Measurements from ENCODE around the gene LARP1B. TPM values are rescaled to one million over a fixed set of nuclear protein-coding genes. Genes with fewer than 3 reads are reported as not detected.
"Not testable (repeated sequence)": the region's sequence is repeated elsewhere in the genome, so short reads cannot be mapped to it uniquely, and the experiment has no call there.

LARP1B gene
- total and polyA plus RNA-seq, 2 donors (not counting 1 experiment from before 2014, with no cell fraction given) = 4.5 to 14.6 TPM

- no peak for DNase-seq
- H3K27me3 Mint-ChIP-seq = no peaks in the 10 kb centered on the region
- CTCF ChIA-PET = no interaction called here
These were observed 7.8 kb downstream of the LARP1B start for GRCh38 chr4:128068918-128069317.

DNA sequence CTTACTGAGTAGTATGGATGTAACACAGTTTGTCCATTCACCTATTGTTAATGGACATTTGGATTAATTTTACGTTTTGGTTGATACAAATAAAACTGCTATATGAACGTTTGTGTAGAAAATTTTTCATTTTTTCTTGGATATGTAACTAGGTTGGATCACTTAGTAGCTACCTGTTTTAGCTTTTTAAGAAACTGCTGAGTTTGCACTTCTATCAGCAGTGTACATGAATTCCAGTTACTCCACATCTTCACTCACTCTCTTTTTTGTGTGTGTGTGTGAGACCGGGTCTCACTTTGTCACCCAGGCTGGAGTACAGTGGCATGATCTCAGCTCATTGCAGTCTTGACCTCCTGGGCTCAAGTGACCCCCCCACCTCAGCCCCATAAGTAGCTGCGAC lies 15.4 kb downstream of the LARP1B start:
- Histone ChIP-seq H4K20me1 (ENCODE audit: control insufficient read depth, insufficient read depth, low read length, poor library complexity, severe bottlenecking) (no peaks in the 10 kb centered on the region), H3K27ac (ENCODE audit: low read length in 2 of 2) (no peak overlapping the region), H3K9me3 (ENCODE audit: control extremely low read depth in 1 of 3, control insufficient read depth in 2 of 3, insufficient read depth in 1 of 3, low read length in 2 of 3) (no peaks in the 10 kb centered on the region), H2AFZ (ENCODE audit: insufficient read depth, low read depth, low read length, poor library complexity, severe bottlenecking) (no peak overlapping the region), H3K4me3 (ENCODE audit: control extremely low read depth in 1 of 5, extremely low read depth in 1 of 5, insufficient read depth in 1 of 5, low read depth in 2 of 5, low read length in 4 of 5) (no peak overlapping the region), H3K4me1 (ENCODE audit: control insufficient read depth in 2 of 2, insufficient read depth in 2 of 2, low read length in 2 of 2) (no peaks in the 10 kb centered on the region), H3K36me3 (replicated peaks in 1 of 2; ENCODE audit: control extremely low read depth in 1 of 2, control insufficient read depth in 1 of 2, extremely low read depth in 1 of 2, insufficient read depth in 2 of 2, low read length in 1 of 2) (no peaks in the 10 kb centered on the region), H3K27me3 (replicated peaks in 1 of 4; ENCODE audit: control extremely low read depth in 1 of 4, control insufficient read depth in 3 of 4, insufficient read depth in 4 of 4, low read length in 3 of 4) (no peaks in the 10 kb centered on the region), H3K4me2 (replicated peaks; ENCODE audit: low read depth, low read length, poor library complexity, severe bottlenecking) (no peak overlapping the region), H3K9ac (ENCODE audit: low read length) (no peak overlapping the region), H3K79me2 (ENCODE audit: control insufficient read depth, insufficient read depth, low read length) (peaks cover 4% of the 10 kb centered on the region)
- CTCF ChIA-PET = no interaction called here
- WGBS (ENCODE audit: insufficient coverage) = no CpG with 5 or more reads among the region's 4 CpGs
- intact Hi-C loops (cut with micrococcal nuclease) = no loop called here
- Mint-ChIP-seq H3K4me3 (no peak overlapping the region), H3K27ac (no peak overlapping the region), H3K9me3 (ENCODE audit: insufficient read depth) (no peaks in the 10 kb centered on the region), H3K27me3 (no peaks in the 10 kb centered on the region), H3K4me1 (no peaks in the 10 kb centered on the region)
- ATAC-seq (ENCODE audit: low read depth) = no peak
- TF ChIP-seq, protein P1, sequence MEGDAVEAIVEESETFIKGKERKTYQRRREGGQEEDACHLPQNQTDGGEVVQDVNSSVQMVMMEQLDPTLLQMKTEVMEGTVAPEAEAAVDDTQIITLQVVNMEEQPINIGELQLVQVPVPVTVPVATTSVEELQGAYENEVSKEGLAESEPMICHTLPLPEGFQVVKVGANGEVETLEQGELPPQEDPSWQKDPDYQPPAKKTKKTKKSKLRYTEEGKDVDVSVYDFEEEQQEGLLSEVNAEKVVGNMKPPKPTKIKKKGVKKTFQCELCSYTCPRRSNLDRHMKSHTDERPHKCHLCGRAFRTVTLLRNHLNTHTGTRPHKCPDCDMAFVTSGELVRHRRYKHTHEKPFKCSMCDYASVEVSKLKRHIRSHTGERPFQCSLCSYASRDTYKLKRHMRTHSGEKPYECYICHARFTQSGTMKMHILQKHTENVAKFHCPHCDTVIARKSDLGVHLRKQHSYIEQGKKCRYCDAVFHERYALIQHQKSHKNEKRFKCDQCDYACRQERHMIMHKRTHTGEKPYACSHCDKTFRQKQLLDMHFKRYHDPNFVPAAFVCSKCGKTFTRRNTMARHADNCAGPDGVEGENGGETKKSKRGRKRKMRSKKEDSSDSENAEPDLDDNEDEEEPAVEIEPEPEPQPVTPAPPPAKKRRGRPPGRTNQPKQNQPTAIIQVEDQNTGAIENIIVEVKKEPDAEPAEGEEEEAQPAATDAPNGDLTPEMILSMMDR (IDR thresholded peaks at IDR 0.05) = no peak
- TF ChIP-seq EZH2 (IDR thresholded peaks at IDR 0.05; ENCODE audit: borderline replicate concordance, insufficient read depth, low read depth, low read length, poor library complexity, severe bottlenecking) = no peak
- no peak for DNase-seq
- POLR2A ChIA-PET = no interaction called here

More at GRCh38 chr4:128068918-128069317, 7.8 kb downstream of the LARP1B start:
- Histone ChIP-seq H3K36me3 (replicated peaks in 1 of 2; ENCODE audit: control extremely low read depth in 1 of 2, control insufficient read depth in 1 of 2, extremely low read depth in 1 of 2, insufficient read depth in 2 of 2, low read length in 1 of 2) (no peaks in the 10 kb centered on the region), H2AFZ (ENCODE audit: insufficient read depth, low read depth, low read length, poor library complexity, severe bottlenecking) (no peak overlapping the region), H3K4me1 (ENCODE audit: control insufficient read depth in 2 of 2, insufficient read depth in 2 of 2, low read length in 2 of 2) (no peaks in the 10 kb centered on the region), H3K4me2 (replicated peaks; ENCODE audit: low read depth, low read length, poor library complexity, severe bottlenecking) (no peak overlapping the region), H3K27ac (ENCODE audit: low read length in 2 of 2) (no peak overlapping the region), H3K9ac (ENCODE audit: low read length) (no peak overlapping the region), H4K20me1 (ENCODE audit: control insufficient read depth, insufficient read depth, low read length, poor library complexity, severe bottlenecking) (no peaks in the 10 kb centered on the region), H3K79me2 (ENCODE audit: control insufficient read depth, insufficient read depth, low read length) (peaks cover 30% of the 10 kb centered on the region), H3K9me3 (ENCODE audit: control extremely low read depth in 1 of 3, control insufficient read depth in 2 of 3, insufficient read depth in 1 of 3, low read length in 2 of 3) (no peaks in the 10 kb centered on the region), H3K4me3 (ENCODE audit: control extremely low read depth in 1 of 5, extremely low read depth in 1 of 5, insufficient read depth in 1 of 5, low read depth in 2 of 5, low read length in 4 of 5) (no peak overlapping the region), H3K27me3 (replicated peaks in 1 of 4; ENCODE audit: control extremely low read depth in 1 of 4, control insufficient read depth in 3 of 4, insufficient read depth in 4 of 4, low read length in 3 of 4) (no peaks in the 10 kb centered on the region)
- ATAC-seq (ENCODE audit: low read depth) = no peak
- Mint-ChIP-seq H3K27ac (no peak overlapping the region), H3K9me3 (ENCODE audit: insufficient read depth) (no peaks in the 10 kb centered on the region), H3K4me1 (no peaks in the 10 kb centered on the region), H3K4me3 (no peak overlapping the region)
- POLR2A ChIA-PET = no interaction called here
- intact Hi-C loops (cut with micrococcal nuclease) = no loop called here
- WGBS (ENCODE audit: insufficient coverage) = no CpG with 5 or more reads among the region's 3 CpGs
- TF ChIP-seq, protein P1 (IDR thresholded peaks at IDR 0.05) = no peak
- TF ChIP-seq EZH2 (IDR thresholded peaks at IDR 0.05; ENCODE audit: borderline replicate concordance, insufficient read depth, low read depth, low read length, poor library complexity, severe bottlenecking) = no peak

DNA sequence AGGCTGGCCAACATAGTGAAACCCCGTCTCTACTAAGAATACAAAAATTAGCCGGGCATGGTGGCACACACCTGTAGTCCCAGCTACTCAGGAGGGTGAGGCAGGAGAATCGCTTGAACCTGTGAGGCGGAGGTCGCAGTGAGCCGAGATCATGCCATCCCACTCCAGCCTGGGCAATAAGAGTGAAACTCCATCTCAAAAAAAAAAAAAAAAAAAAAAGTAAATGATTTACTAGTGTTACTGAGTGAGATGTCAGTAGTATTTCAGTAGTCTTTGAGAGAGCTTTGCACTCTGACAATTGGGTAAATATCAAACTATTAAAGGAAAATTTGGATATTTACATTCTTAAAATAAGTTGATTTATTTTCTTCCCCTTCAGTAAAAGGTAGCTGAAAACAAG lies 34.2 kb downstream of the LARP1B start:
- H3K27me3 Mint-ChIP-seq; H3K36me3 ChIP-seq (replicated peaks in 1 of 2; ENCODE audit: control extremely low read depth in 1 of 2, control insufficient read depth in 1 of 2, extremely low read depth in 1 of 2, insufficient read depth in 2 of 2, low read length in 1 of 2); H3K27ac ChIP-seq (ENCODE audit: low read length in 2 of 2); H3K27ac Mint-ChIP-seq; H4K20me1 ChIP-seq (ENCODE audit: control insufficient read depth, insufficient read depth, low read length, poor library complexity, severe bottlenecking); H3K4me3 Mint-ChIP-seq; POLR2A ChIA-PET; H3K9ac ChIP-seq (ENCODE audit: low read length); DNase-seq; CTCF ChIA-PET; ATAC-seq (ENCODE audit: low read depth); H3K79me2 ChIP-seq (ENCODE audit: control insufficient read depth, insufficient read depth, low read length); intact Hi-C loops (cut with micrococcal nuclease); H3K4me1 Mint-ChIP-seq; H3K4me3 ChIP-seq (ENCODE audit: control extremely low read depth in 1 of 5, extremely low read depth in 1 of 5, insufficient read depth in 1 of 5, low read depth in 2 of 5, low read length in 4 of 5); H3K9me3 Mint-ChIP-seq (ENCODE audit: insufficient read depth); H3K4me2 ChIP-seq (replicated peaks; ENCODE audit: low read depth, low read length, poor library complexity, severe bottlenecking); H3K27me3 ChIP-seq (replicated peaks in 1 of 4; ENCODE audit: control extremely low read depth in 1 of 4, control insufficient read depth in 3 of 4, insufficient read depth in 4 of 4, low read length in 3 of 4); H2AFZ ChIP-seq (ENCODE audit: insufficient read depth, low read depth, low read length, poor library complexity, severe bottlenecking); H3K4me1 ChIP-seq (ENCODE audit: control insufficient read depth in 2 of 2, insufficient read depth in 2 of 2, low read length in 2 of 2); H3K9me3 ChIP-seq (ENCODE audit: control extremely low read depth in 1 of 3, control insufficient read depth in 2 of 3, insufficient read depth in 1 of 3, low read length in 2 of 3): not testable (repeated sequence)
- WGBS (ENCODE audit: insufficient coverage) = 100% methylated on average over 2 of the region's 6 CpGs

Data from B cell (primary cell).